H9 (cell line): ENCODE measurements around the gene SMIM36. TPM values are rescaled to one million over a fixed set of nuclear protein-coding genes. Genes with fewer than 3 reads are reported as not detected.

Source experiments
- DNase-seq: peaks from one replicate; pipeline ENCODE4 v3.0.0-alpha.2; 2017
- H2AFZ ChIP-seq: one replicate; pipeline ENCODE4 v1.6.1; 2013; ENCODE audit warnings: mild to moderate bottlenecking, low read length, control low read depth, moderate library complexity
- H2AK5ac ChIP-seq: 2 replicates; pipeline ENCODE4 v1.6.1; 2013; ENCODE audit warnings: low read length, control low read depth, mixed read lengths; ENCODE audit not compliant: insufficient read length
- H2BK120ac ChIP-seq: one replicate; pipeline ENCODE4 v1.6.1; 2013; ENCODE audit warnings: low read depth, mild to moderate bottlenecking, low read length, control low read depth, inconsistent platforms; ENCODE audit not compliant: poor library complexity, severe bottlenecking
- H2BK12ac ChIP-seq: 2 replicates; pipeline ENCODE4 v1.6.1; 2013; ENCODE audit warnings: low read length, control low read depth, mixed read lengths, low read depth; ENCODE audit not compliant: insufficient read length
- H2BK15ac ChIP-seq: 2 replicates; pipeline ENCODE4 v1.6.1; 2013; ENCODE audit warnings: low read depth, low read length, control low read depth
- H2BK20ac ChIP-seq: one replicate; pipeline ENCODE4 v1.6.1; 2013; ENCODE audit warnings: low read depth, mild to moderate bottlenecking, low read length, control low read depth, inconsistent platforms; ENCODE audit not compliant: poor library complexity, severe bottlenecking
- H2BK5ac ChIP-seq: 2 replicates; pipeline ENCODE4 v1.6.1; 2013; ENCODE audit warnings: low read length, control low read depth, mixed read lengths; ENCODE audit not compliant: insufficient read length
- H3K14ac ChIP-seq: 2 replicates; pipeline ENCODE4 v1.6.1; 2013; ENCODE audit warnings: low read length, control low read depth; ENCODE audit not compliant: insufficient read depth
- H3K18ac ChIP-seq: 2 replicates; pipeline ENCODE4 v1.6.1; 2013; ENCODE audit warnings: low read depth, mild to moderate bottlenecking, mixed read lengths, low read length, control low read depth; ENCODE audit not compliant: insufficient read length
- H3K23ac ChIP-seq: 2 replicates; pipeline ENCODE4 v1.6.1; 2013; ENCODE audit warnings: low read length, control low read depth, mixed read lengths, low read depth; ENCODE audit not compliant: insufficient read length
- H3K23me2 ChIP-seq: 2 replicates; pipeline ENCODE4 v1.6.1; 2013; ENCODE audit warnings: low read depth, mild to moderate bottlenecking, mixed read lengths, low read length, control low read depth; ENCODE audit not compliant: insufficient read length, poor library complexity, severe bottlenecking
- H3K27ac ChIP-seq: 2 replicates; pipeline ENCODE4 v1.5.1; 2013; ENCODE audit warnings: low read length, control low read depth, mixed read lengths, low read depth; ENCODE audit not compliant: insufficient read length
- H3K27me3 ChIP-seq: 2 replicates; pipeline ENCODE4 v1.6.1; 2013; ENCODE audit warnings: low read length, control low read depth, inconsistent platforms; ENCODE audit not compliant: insufficient read depth
- H3K4ac ChIP-seq: 2 replicates; pipeline ENCODE4 v1.6.1; 2013; ENCODE audit warnings: low read depth, mild to moderate bottlenecking, control low read depth, inconsistent platforms, low read length, moderate library complexity
- H3K4me1 ChIP-seq: 2 replicates; pipeline ENCODE4 v1.6.1; 2013; ENCODE audit warnings: low read length, control low read depth, inconsistent platforms; ENCODE audit not compliant: insufficient read depth
- H3K4me2 ChIP-seq: 2 replicates; pipeline ENCODE4 v1.6.1; 2013; ENCODE audit warnings: low read length, control low read depth, mixed read lengths; ENCODE audit not compliant: insufficient read length, insufficient read depth
- H3K56ac ChIP-seq: 2 replicates; pipeline ENCODE4 v1.6.1; 2013; ENCODE audit warnings: low read depth, mild to moderate bottlenecking, mixed read lengths, low read length, control low read depth; ENCODE audit not compliant: insufficient read length
- H3K79me1 ChIP-seq: 2 replicates; pipeline ENCODE4 v1.6.1; 2013; ENCODE audit warnings: low read depth, mild to moderate bottlenecking, moderate library complexity, low read length, control low read depth, inconsistent platforms; ENCODE audit not compliant: insufficient read depth, poor library complexity, severe bottlenecking
- H3K79me2 ChIP-seq: 2 replicates; pipeline ENCODE4 v1.6.1; 2013; ENCODE audit warnings: low read length, control low read depth, inconsistent platforms; ENCODE audit not compliant: insufficient read depth
- H3K9ac ChIP-seq: 2 replicates; pipeline ENCODE4 v1.6.1; 2013; ENCODE audit warnings: low read length, control low read depth, mixed read lengths; ENCODE audit not compliant: insufficient read length; ENCODE audit errors: extremely low read depth
- H3K9me3 ChIP-seq: one replicate; pipeline ENCODE4 v1.6.1; 2013; ENCODE audit warnings: low read depth, low read length, inconsistent platforms; ENCODE audit not compliant: control insufficient read depth
- H3T11ph ChIP-seq: one replicate; pipeline ENCODE4 v1.6.1; 2013; ENCODE audit warnings: mild to moderate bottlenecking, low read length, control low read depth, inconsistent platforms
- H4K20me1 ChIP-seq: one replicate; pipeline ENCODE4 v1.6.1; 2013; ENCODE audit not compliant: control insufficient read depth, insufficient read length, insufficient read depth
- H4K5ac ChIP-seq: 2 replicates; pipeline ENCODE4 v1.6.1; 2013; ENCODE audit warnings: low read depth, mild to moderate bottlenecking, mixed read lengths, low read length, control low read depth; ENCODE audit not compliant: insufficient read length
- H4K8ac ChIP-seq: replicated peaks from 2 replicates; pipeline ENCODE4 v1.6.1; 2013; ENCODE audit warnings: low read length, control low read depth, mixed read lengths, low read depth; ENCODE audit not compliant: insufficient read length
- H4K91ac ChIP-seq: 2 replicates; pipeline ENCODE4 v1.6.1; 2013; ENCODE audit warnings: low read depth, mild to moderate bottlenecking, moderate library complexity, mixed read lengths, low read length, control low read depth; ENCODE audit not compliant: insufficient read length
- H3K27ac Mint-ChIP-seq, 3 experiments: 2 replicates in 2 of 3; 3 replicates in 1 of 3; pipeline ENCODE4 v1.8.0; 2020 to 2021; ENCODE audit warnings: mixed read lengths in 3 of 3, mild to moderate bottlenecking in 1 of 3, moderate library complexity in 1 of 3
- H3K27me3 Mint-ChIP-seq: 2 replicates; pipeline ENCODE4 v1.8.0; 2021; ENCODE audit warnings: low read depth, mild to moderate bottlenecking, moderate library complexity, mixed read lengths
- H3K36me3 Mint-ChIP-seq, 3 experiments: 2 replicates in 2 of 3; 3 replicates in 1 of 3; pipeline ENCODE4 v1.8.0; 2020 to 2021; ENCODE audit warnings: low read depth in 3 of 3, mixed read lengths in 3 of 3; ENCODE audit not compliant: insufficient read depth in 1 of 3
- H3K4me1 Mint-ChIP-seq, 2 experiments: 2 replicates each; pipeline ENCODE4 v1.8.0; 2020; ENCODE audit warnings: mixed read lengths in 2 of 2
- H3K4me3 Mint-ChIP-seq, 2 experiments: 2 replicates in 1 of 2; 3 replicates in 1 of 2; pipeline ENCODE4 v1.8.0; 2020 to 2021; ENCODE audit warnings: mild to moderate bottlenecking in 2 of 2, mixed read lengths in 2 of 2, moderate library complexity in 1 of 2
- H3K9me3 Mint-ChIP-seq, 2 experiments: 2 replicates in 1 of 2; 3 replicates in 1 of 2; pipeline ENCODE4 v1.8.0; 2020; ENCODE audit warnings: mild to moderate bottlenecking in 2 of 2, mixed read lengths in 2 of 2, moderate library complexity in 1 of 2
- CTCF ChIP-seq: fragments of 200-600 bp; sonication (generic); conservative IDR thresholded peaks from 3 replicates; pipeline ENCODE4 v1.8.0; 2021; ENCODE audit warnings: antibody characterized with exemption, mild to moderate bottlenecking
- WGBS: extraction: QIAGEN DNeasy Blood & Tissue Kit; methylation state at CpG from one replicate; pipeline ENCODE4 v1.1.7; 2013; ENCODE audit warnings: missing lambda C conversion rate, low lambda C conversion rate, mixed read lengths; ENCODE audit not compliant: insufficient read length; ENCODE audit errors: extremely low coverage; 5-methylcytosine and 5-hydroxymethylcytosine counted together
- total RNA-seq: library from RNA; stranded (reverse); gene quantifications from 2 replicates; pipeline ENCODE4 v1.2.1, GENCODE V29; 2021

The SMIM36 gene
- total RNA-seq, 1 experiment from 2014 or later, result not detected

GRCh38 chr17:55448681-55449080, 62.6 kb downstream of the SMIM36 start:
- H3K27me3 Mint-ChIP-seq, result no peaks in the 10 kb centered on the region
- H2BK20ac ChIP-seq, result no peak overlapping the region

More at GRCh38 chr17:55448681-55449080, 62.6 kb downstream of the SMIM36 start:
- Histone ChIP-seq H3K79me1 (no peaks in the 10 kb centered on the region), H2BK12ac (no peak overlapping the region), H4K20me1 (no peaks in the 10 kb centered on the region), H2AK5ac (no peak overlapping the region), H2AFZ (no peak overlapping the region), H3K18ac (no peak overlapping the region), H4K8ac (no peak overlapping the region), H2BK120ac (no peak overlapping the region), H3K9ac (no peak overlapping the region), H3K14ac (no peak overlapping the region), H3K27ac (no peak overlapping the region), H3K23ac (no peak overlapping the region), H2BK5ac (no peak overlapping the region), H4K5ac (no peak overlapping the region), H3K4me2 (no peak overlapping the region), H3K23me2 (no peaks in the 10 kb centered on the region), H3K4ac (no peak overlapping the region), H3T11ph (no peak overlapping the region), H3K27me3 (no peaks in the 10 kb centered on the region), H2BK15ac (no peak overlapping the region), H3K4me1 (no peaks in the 10 kb centered on the region; the same call in 1 of the 2 replicates), H3K79me2 (no peaks in the 10 kb centered on the region), H3K9me3 (no peaks in the 10 kb centered on the region), H3K56ac (no peak overlapping the region), H4K91ac (no peak overlapping the region)
- Mint-ChIP-seq H3K4me1 (peaks cover 12 to 17% of the 10 kb centered on the region in 2 experiments), H3K27ac (no peak overlapping the region), H3K9me3 (peaks cover 0 to 4% of the 10 kb centered on the region in 2 experiments; a peak in 1 of 5 replicates), H3K4me3 (no peak overlapping the region), H3K36me3 (no peaks in the 10 kb centered on the region)
- WGBS, result no CpG with 5 or more reads among the region's 4 CpGs
- no peak for TF ChIP-seq CTCF
- no peak for DNase-seq
